ENCODE measurements around the gene ASTN2.

DNA sequence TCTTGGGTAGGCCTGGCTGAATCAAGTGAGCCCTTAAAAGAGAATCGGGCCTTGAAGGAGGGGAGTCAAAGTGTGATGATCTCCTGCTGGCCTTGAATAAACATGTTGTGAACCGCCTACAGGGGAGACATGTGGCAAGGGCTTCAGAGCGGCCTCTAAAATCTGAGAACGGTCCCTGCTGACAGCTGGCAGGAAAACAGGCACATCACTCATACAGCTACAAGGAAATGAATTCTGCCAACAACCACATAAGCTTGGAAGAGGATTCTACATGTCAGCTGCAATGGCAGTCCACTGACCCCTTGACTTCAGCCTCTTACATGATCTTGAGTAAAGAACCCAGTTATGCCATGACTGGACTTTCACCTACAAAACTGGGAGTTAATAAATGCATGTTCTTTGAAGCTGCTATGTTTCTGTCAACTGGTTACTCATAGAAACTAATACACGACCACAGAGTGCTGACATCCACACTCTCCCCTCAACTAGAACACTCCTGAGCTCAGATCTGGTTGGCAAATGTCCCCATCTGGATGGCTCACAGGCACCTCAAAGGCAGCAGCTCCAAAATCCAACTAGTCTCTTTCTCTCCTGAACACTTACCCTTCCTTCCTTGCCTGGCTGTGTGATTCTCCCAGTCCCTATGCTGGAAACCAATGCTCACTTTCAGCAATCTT, 333.1 kb downstream of the ASTN2 start:
- TF ChIP-seq, protein P1, sequence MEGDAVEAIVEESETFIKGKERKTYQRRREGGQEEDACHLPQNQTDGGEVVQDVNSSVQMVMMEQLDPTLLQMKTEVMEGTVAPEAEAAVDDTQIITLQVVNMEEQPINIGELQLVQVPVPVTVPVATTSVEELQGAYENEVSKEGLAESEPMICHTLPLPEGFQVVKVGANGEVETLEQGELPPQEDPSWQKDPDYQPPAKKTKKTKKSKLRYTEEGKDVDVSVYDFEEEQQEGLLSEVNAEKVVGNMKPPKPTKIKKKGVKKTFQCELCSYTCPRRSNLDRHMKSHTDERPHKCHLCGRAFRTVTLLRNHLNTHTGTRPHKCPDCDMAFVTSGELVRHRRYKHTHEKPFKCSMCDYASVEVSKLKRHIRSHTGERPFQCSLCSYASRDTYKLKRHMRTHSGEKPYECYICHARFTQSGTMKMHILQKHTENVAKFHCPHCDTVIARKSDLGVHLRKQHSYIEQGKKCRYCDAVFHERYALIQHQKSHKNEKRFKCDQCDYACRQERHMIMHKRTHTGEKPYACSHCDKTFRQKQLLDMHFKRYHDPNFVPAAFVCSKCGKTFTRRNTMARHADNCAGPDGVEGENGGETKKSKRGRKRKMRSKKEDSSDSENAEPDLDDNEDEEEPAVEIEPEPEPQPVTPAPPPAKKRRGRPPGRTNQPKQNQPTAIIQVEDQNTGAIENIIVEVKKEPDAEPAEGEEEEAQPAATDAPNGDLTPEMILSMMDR (IDR thresholded peaks at IDR 0.05): no peak
- TF ChIP-seq POLR2A (IDR thresholded peaks at IDR 0.05): no peak

Data from thyroid gland (tissue), 4 donors.